Mucosa of stomach (tissue), 1 donor: Measurements from ENCODE around the gene PRKX.
"Not testable (repeated sequence)": the region's sequence is repeated elsewhere in the genome, so short reads cannot be mapped to it uniquely, and the experiment has no call there.

ENCODE experiments used
- H3K27me3 ChIP-seq: one replicate; pipeline ENCODE4 v1.7.0; 2013; ENCODE audit warnings: mild to moderate bottlenecking, low read length; ENCODE audit not compliant: control insufficient read depth, insufficient read depth
- H3K36me3 ChIP-seq: one replicate; pipeline ENCODE4 v1.7.0; 2013; ENCODE audit warnings: low read length; ENCODE audit not compliant: control insufficient read depth, insufficient read depth
- H3K4me1 ChIP-seq: one replicate; pipeline ENCODE4 v1.7.0; 2013; ENCODE audit warnings: mild to moderate bottlenecking, low read length; ENCODE audit not compliant: control insufficient read depth, insufficient read depth
- H3K4me3 ChIP-seq: one replicate; pipeline ENCODE4 v1.7.0; 2013; ENCODE audit warnings: low read length
- H3K9ac ChIP-seq: one replicate; pipeline ENCODE4 v1.7.0; 2013; ENCODE audit warnings: mild to moderate bottlenecking, low read length, moderate library complexity
- H3K9me3 ChIP-seq: one replicate; pipeline ENCODE4 v1.7.0; 2013; ENCODE audit warnings: mild to moderate bottlenecking, low read length, moderate library complexity; ENCODE audit not compliant: control insufficient read depth
- donor health status: Pancreatic carcinoma.

PRKX gene

GRCh38 chrX:3703251-3703650, 10.2 kb downstream of the PRKX start:
- not testable (repeated sequence) for H3K9ac ChIP-seq, H3K36me3 ChIP-seq

GRCh38 chrX:3702095-3702494, 11.4 kb downstream of the PRKX start:
- H3K9ac ChIP-seq, H3K4me1 ChIP-seq, H3K36me3 ChIP-seq, H3K27me3 ChIP-seq, H3K4me3 ChIP-seq, H3K9me3 ChIP-seq: not testable (repeated sequence)

More at GRCh38 chrX:3703251-3703650, 10.2 kb downstream of the PRKX start:
- H3K9me3 ChIP-seq, H3K4me3 ChIP-seq, H3K4me1 ChIP-seq, H3K27me3 ChIP-seq: not testable (repeated sequence)

DNA sequence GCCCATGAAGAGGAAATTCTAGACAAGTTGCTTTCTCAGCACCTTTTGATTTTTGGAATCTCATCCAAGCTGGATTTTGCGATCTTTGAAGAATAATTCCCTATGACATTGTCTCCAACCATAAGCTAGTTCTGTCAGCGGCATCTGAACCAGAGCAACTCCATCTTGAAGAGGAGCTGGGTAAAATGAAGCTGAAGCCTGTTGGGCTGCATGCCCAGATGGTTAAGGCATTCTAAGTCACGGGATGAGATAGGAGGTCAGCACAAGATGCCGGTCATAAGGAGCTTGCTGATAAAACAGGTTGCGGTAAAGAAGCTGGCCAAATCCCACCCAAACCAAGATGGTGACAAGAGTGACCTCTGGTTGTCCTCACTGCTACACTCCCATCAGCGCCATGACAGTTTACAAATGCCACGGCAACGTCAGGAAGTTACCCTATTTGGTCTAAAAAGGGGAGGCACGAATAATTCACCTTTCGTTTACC, 12.0 kb downstream of the PRKX start:
- not testable (repeated sequence) for H3K27me3 ChIP-seq

GRCh38 chrX:3699821-3700381, 13.5 kb downstream of the PRKX start:
- Histone ChIP-seq H3K9ac (no peak overlapping the region), H3K4me1 (peaks cover 7% of the 10 kb centered on the region), H3K4me3 (no peak overlapping the region), H3K9me3 (no peaks in the 10 kb centered on the region), H3K36me3 (no peaks in the 10 kb centered on the region), H3K27me3 (no peaks in the 10 kb centered on the region)

More for the DNA sequence above, 12.0 kb downstream of the PRKX start:
- H3K4me1 ChIP-seq, H3K9ac ChIP-seq, H3K36me3 ChIP-seq, H3K9me3 ChIP-seq, H3K4me3 ChIP-seq: not testable (repeated sequence)

DNA sequence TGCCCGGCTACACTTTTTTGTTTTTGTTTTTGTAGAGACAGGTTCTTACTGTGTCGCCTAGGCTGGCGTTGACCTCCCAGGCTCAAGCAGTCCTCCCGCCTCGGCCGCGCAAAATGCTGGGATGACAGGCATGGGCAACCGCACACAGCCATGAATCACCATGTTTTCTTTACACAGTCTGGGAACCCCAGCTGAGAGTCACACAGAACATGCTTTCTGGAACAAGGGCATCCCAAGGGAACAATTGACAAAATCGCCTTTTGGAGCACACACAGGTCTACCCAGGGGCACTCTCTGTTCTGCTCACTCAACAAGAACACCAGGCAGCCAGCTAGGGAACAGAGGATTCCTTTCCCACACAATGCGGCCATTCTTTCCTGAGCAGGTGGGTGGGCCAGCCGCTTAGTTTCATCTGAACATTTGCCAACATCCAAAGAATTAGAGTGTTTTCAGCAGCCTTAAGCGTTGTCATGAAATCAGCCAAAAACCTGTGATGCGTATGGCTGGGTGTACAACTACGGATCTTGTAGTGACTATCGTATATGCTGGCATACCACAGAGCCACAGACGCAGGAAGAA, 15.7 kb downstream of the PRKX start:
- Histone ChIP-seq H3K4me3 (no peak overlapping the region), H3K27me3 (no peaks in the 10 kb centered on the region), H3K36me3 (no peaks in the 10 kb centered on the region), H3K4me1 (peaks cover 7% of the 10 kb centered on the region), H3K9ac (no peak overlapping the region), H3K9me3 (no peaks in the 10 kb centered on the region)

- Histone ChIP-seq H3K9ac (no peak overlapping the region), H3K27me3 (no peaks in the 10 kb centered on the region), H3K9me3 (no peaks in the 10 kb centered on the region), H3K36me3 (no peaks in the 10 kb centered on the region), H3K4me1 (peaks cover 7% of the 10 kb centered on the region), H3K4me3 (no peak overlapping the region)
Observed at GRCh38 chrX:3697220-3697684, 16.2 kb downstream of the PRKX start.

- no peak overlapping the region for H3K4me3 ChIP-seq
- H3K27me3 ChIP-seq: no peaks in the 10 kb centered on the region
- H3K9me3 ChIP-seq: no peaks in the 10 kb centered on the region
- H3K9ac ChIP-seq: no peak overlapping the region
- peaks cover 7% of the 10 kb centered on the region for H3K4me1 ChIP-seq
- H3K36me3 ChIP-seq: no peaks in the 10 kb centered on the region
Observed at GRCh38 chrX:3695536-3695935, 17.9 kb downstream of the PRKX start.

DNA sequence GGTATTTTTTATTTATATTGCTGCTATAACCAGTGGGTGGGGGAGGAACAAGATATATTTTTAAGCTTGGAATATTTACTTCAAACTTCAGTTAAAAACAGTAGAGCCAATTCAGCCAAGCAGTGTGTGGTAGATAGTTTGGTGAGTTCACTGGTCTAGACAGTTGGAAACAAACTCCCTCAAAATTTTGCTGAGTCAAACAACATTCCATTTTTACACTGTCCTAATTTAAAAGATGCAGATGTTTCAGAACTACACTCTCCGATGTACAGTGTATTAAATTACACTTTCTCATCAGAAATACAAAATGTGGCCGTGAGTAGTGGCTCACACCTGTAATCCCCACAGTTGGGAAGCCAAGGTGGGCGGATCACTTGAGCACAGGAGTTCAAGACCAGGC, 23.3 kb downstream of the PRKX start:
- Histone ChIP-seq H3K27me3 (no peaks in the 10 kb centered on the region), H3K4me3 (no peak overlapping the region), H3K4me1 (no peaks in the 10 kb centered on the region), H3K9ac (no peak overlapping the region), H3K36me3 (no peaks in the 10 kb centered on the region), H3K9me3 (no peaks in the 10 kb centered on the region)

- not testable (repeated sequence) for H3K36me3 ChIP-seq, H3K27me3 ChIP-seq, H3K4me3 ChIP-seq, H3K4me1 ChIP-seq, H3K9me3 ChIP-seq, H3K9ac ChIP-seq
Observed at GRCh38 chrX:3683236-3683635, 30.2 kb downstream of the PRKX start.

DNA sequence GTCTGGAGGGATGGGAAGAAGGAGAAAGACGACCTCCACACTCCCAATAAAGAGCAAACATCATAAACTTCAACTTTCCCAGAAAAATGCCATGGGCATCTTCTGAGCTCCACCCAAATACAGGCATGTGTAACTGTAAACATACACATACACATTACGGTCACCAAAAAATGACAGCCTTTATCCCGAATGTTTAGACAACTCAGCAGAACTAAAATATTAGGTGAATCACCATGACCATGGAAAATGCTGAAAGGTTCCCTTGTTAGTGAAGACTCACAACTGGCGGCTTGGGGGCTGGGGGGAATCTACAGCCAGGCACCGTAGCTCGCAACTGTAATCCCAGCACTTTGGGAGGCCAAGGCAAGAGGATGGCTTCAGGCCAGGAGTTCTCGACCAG, 33.0 kb downstream of the PRKX start:
- Histone ChIP-seq H3K36me3 (no peaks in the 10 kb centered on the region), H3K4me3 (no peak overlapping the region), H3K4me1 (no peaks in the 10 kb centered on the region), H3K9me3 (no peaks in the 10 kb centered on the region), H3K9ac (no peak overlapping the region), H3K27me3 (no peaks in the 10 kb centered on the region)

DNA sequence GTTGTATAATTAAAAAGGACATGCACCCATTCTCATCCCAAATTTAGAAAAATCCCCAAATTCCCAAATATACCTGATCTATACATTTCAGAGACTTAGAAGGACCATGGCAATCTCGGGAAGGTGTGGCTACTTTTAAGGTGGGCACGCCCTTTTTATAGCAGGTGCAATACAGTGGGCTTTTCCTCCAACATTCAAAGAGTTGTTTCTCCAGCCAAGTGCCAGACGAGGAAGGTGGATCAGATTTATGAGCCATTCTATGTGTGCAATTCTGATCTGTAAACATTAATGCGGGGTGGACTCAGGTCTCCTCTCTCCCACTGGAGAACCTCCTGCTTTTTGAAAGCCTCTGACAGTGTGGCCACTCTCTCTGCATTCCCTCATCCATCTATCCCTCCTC, 33.8 kb downstream of the PRKX start:
- Histone ChIP-seq H3K4me1 (no peaks in the 10 kb centered on the region), H3K27me3 (no peaks in the 10 kb centered on the region), H3K4me3 (no peak overlapping the region), H3K9me3 (no peaks in the 10 kb centered on the region), H3K36me3 (no peaks in the 10 kb centered on the region), H3K9ac (no peak overlapping the region)

DNA sequence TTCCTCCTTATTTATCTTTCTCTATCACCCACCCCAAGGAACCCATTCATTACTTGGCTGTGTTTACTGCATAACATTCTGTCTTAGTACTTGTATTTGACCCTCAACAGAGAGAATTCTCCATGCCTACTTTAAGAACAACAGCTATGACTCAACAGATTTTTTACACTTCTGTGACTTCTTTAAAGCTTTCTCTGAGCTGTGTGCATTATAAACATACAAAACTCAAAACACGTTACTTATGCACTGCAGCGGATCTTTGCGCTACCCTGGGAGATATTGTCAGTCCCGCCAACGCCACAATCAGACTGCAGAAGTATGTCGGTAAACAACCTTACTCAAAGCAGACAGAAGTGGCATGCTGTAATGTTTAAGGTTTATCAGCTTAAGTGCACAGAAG, 35.1 kb downstream of the PRKX start:
- H3K9ac ChIP-seq: no peak overlapping the region

GRCh38 chrX:3674881-3675280, 38.6 kb downstream of the PRKX start:
- Histone ChIP-seq H3K4me3 (no peak overlapping the region), H3K9ac (no peak overlapping the region), H3K36me3 (no peaks in the 10 kb centered on the region), H3K4me1 (no peaks in the 10 kb centered on the region), H3K27me3 (no peaks in the 10 kb centered on the region), H3K9me3 (no peaks in the 10 kb centered on the region)

More for the DNA sequence above, 35.1 kb downstream of the PRKX start:
- no peaks in the 10 kb centered on the region for H3K36me3 ChIP-seq
- no peaks in the 10 kb centered on the region for H3K27me3 ChIP-seq
- no peaks in the 10 kb centered on the region for H3K4me1 ChIP-seq
- no peak overlapping the region for H3K4me3 ChIP-seq
- no peaks in the 10 kb centered on the region for H3K9me3 ChIP-seq
